ENCODE results near the gene SELL.
"Not testable (repeated sequence)": the region's sequence is repeated elsewhere in the genome, so short reads cannot be mapped to it uniquely, and the experiment has no call there.

Gene SELL

DNA sequence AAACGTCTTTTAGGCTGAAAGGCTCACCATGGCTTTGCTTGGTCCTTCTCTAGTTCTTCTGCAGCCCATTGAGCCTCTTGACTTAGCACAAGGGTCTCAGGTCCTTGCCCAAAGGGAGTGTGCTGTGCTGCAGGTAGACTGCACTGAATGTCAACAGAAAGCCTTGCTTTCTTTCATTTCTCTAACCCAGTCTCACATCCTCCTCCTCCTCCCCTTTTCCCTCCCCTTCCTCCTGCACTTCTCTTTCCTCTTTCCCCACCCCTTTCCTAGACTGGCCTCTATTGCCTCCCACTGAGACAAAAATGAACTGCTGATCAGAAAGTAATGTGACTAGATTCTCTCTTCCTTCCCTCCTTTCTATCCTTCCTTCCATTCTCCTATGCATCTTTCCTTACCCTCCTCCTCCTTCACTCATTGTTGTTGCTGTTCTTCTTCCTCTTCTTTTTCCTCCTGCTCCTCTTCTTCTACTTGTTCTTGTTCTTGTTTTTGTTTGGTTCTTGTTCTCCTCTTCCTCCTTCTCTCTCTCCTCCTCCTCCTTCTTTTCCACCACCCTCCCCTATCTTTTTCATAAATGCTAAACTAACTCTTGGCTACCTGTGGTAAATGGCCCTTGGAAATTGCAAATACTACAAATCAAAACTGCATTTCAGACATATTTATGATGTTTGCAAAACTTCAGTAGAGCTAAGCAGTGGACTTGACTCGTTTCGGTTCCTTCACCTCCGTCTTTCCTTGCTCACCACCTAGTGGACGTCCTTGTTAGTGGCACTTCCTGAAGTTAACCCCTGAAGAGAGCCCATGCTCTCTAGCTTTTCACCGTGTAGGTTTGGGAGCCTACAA, at the start of gene SELL:
TSS of gene SELL (minus strand) at position 152 of the 840 bp plus-strand sequence. CDS start at position 30, 122 bp downstream.
- DNase-seq = no peak

DNA sequence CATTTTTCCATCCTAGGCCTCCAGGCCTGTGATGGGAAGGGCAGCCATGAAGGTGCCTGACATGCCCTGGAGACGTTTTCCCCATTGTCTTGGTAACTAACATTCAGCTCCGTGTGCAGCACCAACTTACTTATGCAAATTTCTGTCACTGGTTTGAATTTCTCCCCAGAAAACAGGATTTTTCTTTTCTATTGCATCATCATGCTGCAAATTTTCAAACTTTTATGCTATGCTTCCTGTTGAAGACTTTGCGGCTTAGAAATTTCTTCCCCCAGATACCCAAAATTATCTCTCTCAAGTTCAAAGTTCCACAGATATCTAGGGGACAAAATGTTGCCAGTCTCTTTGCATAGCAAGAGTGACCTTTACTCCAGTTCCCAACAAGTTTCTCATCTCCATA, 47.6 kb upstream of the SELL start:
- DNase-seq = no peak

GRCh38 chr1:169753549-169753948, 42.1 kb upstream of the SELL start:
- DNase-seq = no peak

GRCh38 chr1:169750041-169750440, 38.6 kb upstream of the SELL start:
- no peak for DNase-seq

DNA sequence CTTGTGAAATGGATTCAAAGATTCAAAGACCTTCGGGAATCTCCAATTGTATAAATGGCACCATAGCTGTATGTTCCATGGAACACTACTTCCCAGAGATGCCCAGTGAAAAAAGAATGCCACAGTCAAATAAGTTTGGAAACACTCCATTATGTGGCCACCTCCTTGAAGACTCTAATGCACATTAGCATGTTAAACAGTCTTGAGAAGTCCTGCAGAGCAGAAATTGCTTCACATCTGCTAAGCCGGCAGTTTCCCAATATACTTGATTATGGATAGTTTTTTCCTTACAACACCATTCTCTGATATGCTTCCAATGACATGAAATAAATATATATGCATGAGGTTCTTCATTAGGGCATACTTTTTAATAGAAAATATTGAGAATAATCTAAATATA, 35.1 kb upstream of the SELL start:
- DNase-seq = no peak

- no peak for DNase-seq
Observed at GRCh38 chr1:169745015-169745861, 33.8 kb upstream of the SELL start.

DNA sequence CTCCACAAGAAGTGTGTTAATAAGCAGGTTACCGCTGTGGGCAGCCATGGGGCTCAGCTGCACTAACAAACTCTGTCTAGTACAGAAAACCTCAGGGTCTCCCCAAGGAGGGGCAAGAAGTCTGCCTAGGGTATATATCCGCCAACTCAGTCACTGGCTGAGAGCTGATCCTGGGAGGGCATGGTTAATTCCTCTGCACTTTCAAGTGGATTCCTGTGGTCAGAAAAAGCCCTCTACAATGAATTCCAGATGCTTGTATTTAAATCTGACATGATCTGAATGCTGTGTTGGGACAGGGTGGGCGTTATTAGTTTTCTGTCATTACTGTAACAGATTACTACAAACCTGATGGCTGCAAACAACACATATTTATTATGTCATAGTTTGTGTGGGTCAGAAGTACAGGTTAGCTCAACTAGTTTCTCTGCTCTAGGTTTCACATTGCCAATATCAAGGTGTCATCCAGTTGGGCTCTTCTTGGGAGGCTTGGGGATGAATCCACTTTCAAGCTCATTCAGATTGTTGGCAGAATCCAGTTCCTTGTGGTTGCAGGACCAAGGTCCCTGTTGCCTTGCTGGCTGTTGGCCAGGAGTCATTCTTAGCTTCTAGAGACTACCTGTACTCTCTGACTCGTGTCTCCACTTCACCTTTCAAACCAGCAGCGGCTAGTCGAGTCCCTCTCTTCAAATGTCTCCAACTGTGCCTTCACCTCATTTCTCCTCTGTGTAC, 30.4 kb upstream of the SELL start:
- DNase-seq = no peak

DNA sequence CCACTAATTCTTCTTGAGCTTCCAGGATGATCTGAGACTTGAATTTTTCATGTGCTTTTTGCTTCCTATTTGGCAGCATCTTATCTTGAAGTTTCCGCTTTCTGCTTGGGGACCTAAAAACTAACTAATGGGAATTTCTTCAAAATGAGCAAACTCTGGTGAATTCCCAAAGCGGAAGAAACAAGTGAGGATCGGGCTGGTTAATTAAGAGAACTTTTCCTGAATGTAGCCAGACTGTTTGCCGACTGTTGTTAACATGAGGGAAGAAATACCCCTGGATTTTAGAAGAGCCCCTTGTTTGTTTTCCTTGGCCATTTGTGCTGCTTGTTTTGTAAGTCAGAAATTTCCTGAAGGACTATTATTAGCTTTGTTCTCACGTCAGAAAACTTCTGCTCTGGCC, 28.6 kb upstream of the SELL start:
- DNase-seq = no peak

GRCh38 chr1:169733924-169734323, 22.5 kb upstream of the SELL start, which contains the start of gene SELE:
Gene SELE (minus strand): TSS chr1:169734079. CDS start chr1:169733612, 467 bp downstream.
- DNase-seq = no peak

DNA sequence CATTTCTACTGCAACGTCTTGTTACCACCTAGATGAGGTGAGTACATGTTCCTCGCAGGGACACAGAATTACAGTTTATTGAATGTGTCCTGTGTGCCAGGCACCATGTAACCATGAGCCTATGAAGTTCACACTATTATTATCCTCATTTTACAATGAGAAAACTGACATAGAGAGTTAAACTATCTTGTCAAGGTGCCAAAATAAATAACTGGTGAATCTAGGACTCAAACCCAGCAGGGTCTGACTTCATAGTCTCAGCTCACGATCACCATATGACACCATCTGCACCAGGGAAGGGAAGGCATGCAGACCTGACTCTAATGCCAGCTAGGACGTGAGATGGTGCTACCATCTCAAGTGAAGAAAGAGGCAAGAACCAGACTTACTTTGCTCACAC, 20.0 kb upstream of the SELL start:
- DNase-seq = no peak

DNA sequence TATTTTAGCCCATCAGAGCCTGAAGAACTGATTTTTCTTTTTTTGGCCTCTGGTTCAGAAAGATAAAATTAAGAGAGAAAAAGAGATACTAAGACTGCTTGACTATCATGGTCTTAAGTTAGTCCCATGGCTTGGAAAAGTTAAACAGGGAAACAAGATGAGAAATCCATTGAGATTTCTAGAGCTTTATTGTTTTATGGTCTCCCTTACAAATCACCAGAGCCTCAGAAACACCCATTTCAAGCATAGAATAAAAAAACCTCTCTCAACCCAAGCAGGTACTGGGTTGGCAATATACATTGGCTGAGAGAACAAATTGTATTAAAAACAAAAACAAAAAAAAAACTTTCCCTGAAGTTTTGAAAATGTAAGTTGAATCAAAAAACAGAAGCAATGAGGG, 18.6 kb upstream of the SELL start:
- no peak for DNase-seq

GRCh38 chr1:169727307-169727706, 15.9 kb upstream of the SELL start:
- no peak for DNase-seq

- DNase-seq = no peak
Observed at GRCh38 chr1:169726851-169727250, 15.4 kb upstream of the SELL start.

DNA sequence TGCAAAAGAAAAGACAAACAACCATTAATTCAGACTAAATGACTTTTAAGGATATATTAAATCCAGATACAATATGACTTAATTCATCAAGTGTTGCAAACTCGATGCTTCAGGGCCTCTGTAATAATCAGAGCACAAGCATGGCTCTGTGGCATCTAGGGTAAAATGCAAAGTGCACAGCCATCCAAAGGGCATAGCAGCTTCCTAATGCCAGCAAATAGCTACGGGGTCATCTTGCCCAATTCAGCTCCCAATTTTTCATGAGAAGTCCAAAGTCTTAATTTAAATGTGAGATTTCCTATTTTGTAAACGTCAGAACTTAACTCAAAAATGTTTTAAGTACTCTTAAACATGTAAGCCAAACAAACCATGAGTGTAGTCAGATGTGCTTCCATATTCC, 14.5 kb upstream of the SELL start:
- DNase-seq = no peak

GRCh38 chr1:169724168-169724567, 12.7 kb upstream of the SELL start:
- no peak for DNase-seq

GRCh38 chr1:169723763-169724162, 12.3 kb upstream of the SELL start:
- DNase-seq = no peak

- no peak for DNase-seq
Observed at GRCh38 chr1:169722779-169723178, 11.4 kb upstream of the SELL start.

- DNase-seq = not testable (repeated sequence)
Observed at GRCh38 chr1:169715100-169715499, 3.7 kb upstream of the SELL start.

GRCh38 chr1:169713090-169713489, 1.7 kb upstream of the SELL start:
- DNase-seq = not testable (repeated sequence)

- DNase-seq = no peak
Observed at GRCh38 chr1:169712309-169712631, 850 bp upstream of the SELL start.

- no peak for DNase-seq
Observed at GRCh38 chr1:169708647-169709046, 2.8 kb downstream of the SELL start.

GRCh38 chr1:169707912-169708604, 3.4 kb downstream of the SELL start:
- DNase-seq = no peak

GRCh38 chr1:169704797-169705196, 6.6 kb downstream of the SELL start:
- no peak for DNase-seq
